HG03025 (cell line): Measurements from ENCODE around the gene OR10T2.
"Not testable (repeated sequence)": the region's sequence is repeated elsewhere in the genome, so short reads cannot be mapped to it uniquely, and the experiment has no call there.

ENCODE experiments used
- ATAC-seq: cut with Tn5 transposase; IDR thresholded peaks from one replicate; pipeline ENCODE4 v1.9.1; 2021; ENCODE audit warnings: mild to moderate bottlenecking, moderate library complexity; ENCODE audit not compliant: unreplicated experiment, low FRiP score

The OR10T2 gene, protein sequence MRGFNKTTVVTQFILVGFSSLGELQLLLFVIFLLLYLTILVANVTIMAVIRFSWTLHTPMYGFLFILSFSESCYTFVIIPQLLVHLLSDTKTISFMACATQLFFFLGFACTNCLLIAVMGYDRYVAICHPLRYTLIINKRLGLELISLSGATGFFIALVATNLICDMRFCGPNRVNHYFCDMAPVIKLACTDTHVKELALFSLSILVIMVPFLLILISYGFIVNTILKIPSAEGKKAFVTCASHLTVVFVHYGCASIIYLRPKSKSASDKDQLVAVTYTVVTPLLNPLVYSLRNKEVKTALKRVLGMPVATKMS

DNA sequence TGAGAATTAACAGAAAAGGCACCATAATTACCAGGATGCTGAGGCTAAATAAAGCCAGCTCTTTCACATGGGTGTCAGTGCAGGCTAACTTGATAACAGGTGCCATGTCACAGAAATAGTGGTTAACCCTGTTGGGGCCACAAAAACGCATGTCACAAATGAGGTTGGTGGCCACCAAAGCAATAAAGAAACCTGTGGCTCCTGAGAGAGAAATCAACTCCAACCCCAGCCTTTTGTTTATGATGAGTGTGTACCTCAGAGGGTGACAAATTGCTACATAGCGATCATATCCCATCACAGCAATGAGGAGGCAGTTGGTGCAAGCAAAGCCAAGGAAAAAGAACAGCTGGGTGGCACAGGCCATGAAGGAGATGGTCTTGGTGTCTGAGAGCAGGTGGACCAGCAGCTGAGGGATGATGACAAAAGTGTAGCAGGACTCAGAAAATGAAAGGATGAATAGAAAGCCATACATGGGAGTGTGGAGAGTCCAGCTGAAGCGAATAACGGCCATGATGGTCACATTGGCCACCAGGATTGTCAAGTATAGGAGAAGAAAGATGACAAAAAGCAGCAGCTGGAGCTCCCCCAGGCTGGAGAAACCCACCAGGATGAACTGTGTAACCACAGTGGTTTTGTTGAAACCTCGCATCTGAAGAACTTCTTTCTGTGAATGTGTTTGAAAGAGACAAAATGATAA lies at the start of gene OR10T2:
Gene OR10T2, minus strand, starts transcription at position 649 of the 697 bp plus-strand sequence. Its CDS starts 0 bp downstream, at position 649.
- ATAC-seq = no peak

DNA sequence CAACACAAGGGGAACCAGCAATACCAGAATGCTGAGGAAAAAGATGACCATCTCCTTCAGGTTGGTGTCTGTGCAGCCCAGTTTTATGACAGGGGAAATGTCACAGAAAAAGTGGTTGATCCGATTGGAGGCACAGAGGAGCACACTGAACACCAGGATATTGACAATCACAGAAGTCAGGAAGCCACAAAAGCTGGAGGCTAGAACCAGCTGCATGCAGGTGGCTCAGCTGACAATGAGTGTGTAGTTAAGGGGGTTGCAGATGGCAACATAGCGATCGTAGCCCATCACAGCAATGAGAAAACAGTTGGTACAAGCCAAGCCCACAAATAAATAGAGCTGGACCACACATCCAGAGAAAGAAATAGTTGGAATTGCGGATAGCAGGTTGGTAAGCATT lies 46.1 kb upstream of the OR10T2 start:
- ATAC-seq = no peak

DNA sequence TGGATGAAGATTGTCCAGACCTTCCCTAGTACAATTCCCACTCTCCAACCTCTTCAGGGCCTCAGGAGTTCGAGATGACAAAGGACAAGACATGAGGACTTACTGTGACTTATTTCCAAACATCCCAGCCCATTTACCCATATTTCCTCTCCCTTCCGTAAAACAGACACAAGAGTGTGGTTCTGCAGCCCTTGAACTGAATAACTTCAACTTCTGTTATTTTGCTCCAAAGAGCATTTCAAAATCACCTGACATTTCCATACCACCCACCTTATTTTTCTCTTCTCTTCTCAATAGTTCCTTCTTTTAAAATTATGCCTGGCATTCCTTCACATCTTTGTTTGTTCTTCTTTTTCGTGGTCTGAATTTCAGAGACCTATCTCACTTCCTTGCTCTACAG lies 35.5 kb upstream of the OR10T2 start:
- no peak for ATAC-seq

DNA sequence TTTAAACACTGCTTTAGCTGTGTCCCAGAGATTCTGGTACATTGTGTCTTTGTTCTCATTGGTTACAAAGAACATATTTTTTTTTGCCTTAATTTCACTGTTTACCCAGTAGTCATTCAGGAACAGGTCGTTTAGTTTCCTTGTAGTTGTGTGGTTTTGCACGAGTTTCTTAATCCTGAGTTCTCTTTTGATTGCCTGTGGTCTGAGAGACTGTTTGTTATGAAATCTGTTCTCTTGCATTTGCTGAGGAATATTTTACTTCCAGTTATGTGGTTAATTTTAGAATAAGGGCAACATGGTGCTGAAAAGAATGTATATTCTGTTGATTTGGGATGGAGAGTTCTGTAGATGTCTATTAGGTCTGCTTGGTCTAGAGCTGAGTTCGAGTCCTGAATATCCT lies 30.9 kb upstream of the OR10T2 start:
- not testable (repeated sequence) for ATAC-seq

DNA sequence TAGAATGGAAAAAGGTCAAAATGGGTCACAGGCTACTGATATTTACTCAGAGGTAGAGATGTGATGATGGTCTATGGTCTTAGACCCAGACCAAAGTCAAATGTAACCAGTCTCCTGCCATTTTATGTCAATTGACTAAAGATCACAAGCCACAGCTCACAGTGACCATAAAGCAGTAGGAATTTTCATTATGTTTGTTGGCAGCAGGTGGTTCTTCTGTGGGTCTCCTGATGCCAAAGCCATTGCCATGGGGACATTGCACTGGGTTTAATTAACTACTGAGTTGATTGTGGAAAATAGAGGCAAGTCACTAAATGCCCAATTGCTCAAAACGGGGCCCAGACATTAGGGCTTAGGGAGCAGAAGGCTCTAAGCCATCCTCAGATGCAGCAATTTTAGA lies 26.9 kb upstream of the OR10T2 start, which contains the start of gene OR10K2:
Gene OR10K2, minus strand, starts transcription at position 101 of the 400 bp plus-strand sequence. CDS start 5,371 bp downstream, outside the sequence.
- no peak for ATAC-seq

DNA sequence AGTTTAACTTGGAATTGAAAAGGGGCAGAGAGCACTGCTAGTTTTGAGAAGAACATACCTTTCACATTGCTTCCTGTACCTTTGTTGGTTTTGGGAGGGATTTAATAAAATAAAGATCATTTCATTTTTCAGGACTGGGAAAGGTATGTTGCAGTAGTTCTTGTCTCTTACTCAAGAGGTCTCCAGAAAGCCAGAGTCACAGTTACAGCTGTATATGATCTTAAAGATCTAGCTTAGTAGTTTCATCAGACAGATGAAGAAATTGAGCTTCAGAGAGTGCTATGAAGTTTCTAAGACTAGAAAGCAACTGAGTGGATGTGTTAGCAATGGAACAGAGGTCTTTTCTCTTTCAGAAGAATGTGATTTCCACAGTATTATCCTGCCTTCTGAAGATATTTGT lies 25.8 kb upstream of the OR10T2 start:
- ATAC-seq = no peak

DNA sequence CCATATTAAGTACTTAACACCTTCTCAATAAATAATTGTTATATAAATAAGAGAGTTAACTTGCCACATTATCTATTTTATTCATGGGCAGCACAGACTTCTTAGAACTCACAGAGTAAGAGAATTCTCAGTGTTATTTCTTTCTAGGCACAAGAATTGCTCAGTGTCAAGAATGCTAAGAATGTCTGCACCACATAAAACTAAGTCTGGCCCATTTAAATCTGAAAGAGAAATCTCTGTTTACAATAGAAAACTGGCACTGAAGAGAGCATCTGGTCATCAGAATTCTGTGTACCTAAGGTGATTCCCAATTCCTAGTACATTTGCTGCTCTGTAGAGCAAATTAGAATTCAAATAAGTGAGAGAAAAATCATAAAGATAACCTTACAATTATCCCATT lies 22.9 kb upstream of the OR10T2 start:
- ATAC-seq = no peak

DNA sequence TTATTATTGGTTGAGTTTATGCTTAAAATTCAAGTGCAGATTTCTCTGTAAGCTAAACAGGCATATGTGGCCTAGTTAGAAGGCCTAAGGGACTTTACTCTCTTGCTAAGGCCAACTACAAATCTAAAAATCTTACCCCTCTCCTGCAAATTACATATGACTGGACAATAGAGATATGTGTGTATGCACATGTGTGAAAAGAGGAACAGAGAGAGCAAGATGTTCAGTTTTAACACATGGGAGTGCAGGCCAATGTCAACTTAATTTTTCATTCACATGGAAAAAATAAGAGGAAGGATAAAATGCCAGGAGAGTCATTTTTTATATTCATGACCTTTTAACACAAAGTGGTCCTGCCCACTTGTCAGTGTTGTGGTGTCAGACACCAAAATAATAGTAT lies 18.3 kb upstream of the OR10T2 start:
- no peak for ATAC-seq

DNA sequence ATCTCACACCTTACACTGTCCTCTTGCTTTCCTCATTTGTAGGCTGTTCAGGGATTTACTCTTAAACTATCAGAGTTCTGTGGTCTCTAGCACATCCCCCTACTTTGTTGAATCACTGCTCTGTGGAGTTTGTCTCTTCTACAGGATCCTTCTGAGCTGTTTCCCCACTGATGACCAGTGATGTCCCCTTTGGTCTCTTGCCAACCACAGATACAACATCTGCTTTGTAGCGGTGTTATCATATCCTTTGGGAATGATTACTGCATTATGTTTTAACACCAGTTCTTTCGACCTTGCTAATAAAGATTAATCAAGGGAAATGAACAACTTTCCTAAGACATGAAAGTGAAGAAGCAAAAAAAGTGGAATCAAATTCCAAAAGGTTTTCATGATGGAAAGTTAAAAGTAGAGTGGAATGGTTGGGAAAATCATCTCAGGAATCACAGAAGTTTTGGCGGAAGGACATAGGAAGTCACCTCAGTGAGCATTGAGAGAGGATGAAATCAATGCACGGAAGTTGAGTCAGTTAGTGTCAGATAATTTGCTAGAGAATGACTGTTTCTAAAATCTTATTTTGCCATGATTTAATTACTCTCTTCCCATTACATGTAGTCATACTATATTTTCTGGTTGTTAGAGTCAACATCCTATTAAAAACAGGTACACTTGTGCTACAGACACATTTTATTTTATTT lies 15.5 kb upstream of the OR10T2 start:
- no peak for ATAC-seq

DNA sequence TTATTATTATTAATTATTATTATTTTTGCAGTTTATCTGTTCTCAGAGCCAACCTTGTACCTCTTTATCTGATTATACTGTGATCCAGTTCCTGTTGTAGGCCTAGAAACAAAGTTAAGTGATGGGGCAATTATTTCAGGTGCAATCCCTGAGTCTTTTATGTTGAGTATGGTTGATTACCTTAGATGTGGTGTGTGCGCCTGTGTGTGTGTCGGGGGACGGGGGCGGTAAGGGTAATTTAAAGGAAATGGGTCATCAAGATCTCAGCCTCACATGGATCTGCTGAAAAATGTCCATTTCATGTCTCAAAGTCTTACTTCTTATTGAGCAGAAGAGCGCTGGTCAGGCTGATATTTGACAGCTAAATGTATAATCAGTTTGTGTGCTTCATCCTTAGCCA lies 7.8 kb upstream of the OR10T2 start:
- ATAC-seq = no peak

DNA sequence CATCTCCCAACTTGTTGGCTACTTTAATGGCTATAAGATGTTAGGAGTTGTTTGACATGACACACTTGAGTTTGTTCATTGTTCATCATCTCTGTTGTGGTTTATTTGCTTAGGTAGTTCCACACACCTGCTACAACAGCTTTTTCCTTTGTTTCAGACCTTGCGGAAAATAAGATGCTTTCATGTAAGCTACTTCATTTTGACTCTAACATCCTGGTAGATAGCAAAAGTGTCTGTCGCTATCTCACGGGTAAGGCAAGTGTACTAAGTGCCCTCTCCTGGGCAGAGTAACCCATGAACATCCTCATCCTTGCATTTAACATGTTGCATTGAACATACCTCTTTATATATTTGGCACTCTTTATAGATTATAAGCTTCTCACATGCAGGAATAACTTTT lies 1.6 kb upstream of the OR10T2 start:
- no peak for ATAC-seq

DNA sequence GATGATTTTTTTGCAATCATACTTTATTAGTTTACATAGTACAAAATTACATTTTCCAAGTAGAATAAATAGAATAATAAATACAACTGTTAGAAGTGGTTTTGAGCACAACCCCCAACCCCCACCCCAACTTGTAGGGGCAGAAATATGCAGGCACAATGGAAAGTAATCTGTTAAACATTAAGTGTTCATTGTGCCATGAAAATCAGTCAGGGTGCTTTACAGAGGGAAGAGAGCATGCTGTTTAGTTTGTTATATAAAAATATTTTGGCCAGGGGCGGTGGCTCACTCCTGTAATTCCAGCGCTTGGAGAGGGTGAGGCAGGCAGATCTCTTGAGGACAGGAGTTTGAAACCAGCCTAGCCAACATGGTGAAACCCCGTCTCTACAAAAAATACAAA lies 2.6 kb downstream of the OR10T2 start:
- no peak for ATAC-seq

DNA sequence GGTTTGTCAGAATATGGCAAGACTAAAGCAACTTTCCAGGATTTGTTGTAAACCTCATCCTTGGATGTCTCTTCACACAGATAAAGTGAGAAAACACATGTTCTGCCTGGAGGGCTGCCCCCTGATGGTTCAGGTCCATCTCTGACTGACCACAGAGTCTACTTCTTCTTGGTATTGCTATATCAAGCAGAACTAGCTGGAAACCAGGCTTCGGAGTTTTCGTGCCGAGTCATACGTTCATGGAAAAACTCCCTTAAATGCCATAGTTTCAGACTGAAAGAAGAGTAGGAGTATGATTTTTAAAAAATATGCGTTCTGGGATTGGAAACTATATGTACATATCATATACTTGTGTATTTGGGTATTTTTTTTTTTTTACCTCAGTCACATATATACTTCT lies 5.8 kb downstream of the OR10T2 start:
- ATAC-seq = no peak

DNA sequence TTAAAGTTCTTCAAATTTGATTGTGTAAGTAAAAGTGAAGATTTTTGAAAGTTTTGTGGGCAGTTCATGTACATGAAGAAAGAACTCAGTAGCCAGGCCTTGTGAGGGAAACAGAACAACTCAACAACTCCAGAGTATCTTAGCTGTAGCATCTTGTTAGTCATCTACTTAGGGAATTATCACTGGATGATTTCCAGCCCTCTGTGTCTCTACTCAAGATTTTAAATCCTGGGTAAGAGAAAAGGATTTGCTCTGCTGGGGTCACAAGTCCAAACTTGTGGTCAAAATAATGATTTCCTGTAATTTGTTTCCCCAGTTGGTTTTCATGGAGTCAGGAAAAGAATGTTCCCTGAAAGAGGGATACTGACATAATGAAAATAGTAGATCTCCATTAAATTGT lies 8.2 kb downstream of the OR10T2 start:
- ATAC-seq = no peak

DNA sequence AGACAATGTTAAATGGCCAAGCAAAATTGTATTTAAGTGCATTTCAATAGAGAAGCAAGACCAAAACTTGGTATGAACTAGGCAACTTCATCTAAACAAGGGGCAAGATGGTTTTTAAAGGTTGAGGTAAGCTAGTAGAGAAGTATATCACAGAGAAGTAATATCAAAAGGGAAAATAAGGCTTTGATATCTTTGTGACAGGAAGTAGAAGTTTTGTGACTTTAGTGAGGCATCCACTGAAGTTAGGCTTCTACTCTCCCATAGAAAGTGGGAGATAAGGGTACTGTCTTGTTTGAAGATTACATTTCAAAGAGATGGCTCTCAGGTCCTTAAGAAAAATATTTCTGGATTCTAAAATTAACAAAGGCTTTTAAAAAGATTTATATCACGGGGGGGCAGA lies 8.9 kb downstream of the OR10T2 start:
- ATAC-seq = no peak

DNA sequence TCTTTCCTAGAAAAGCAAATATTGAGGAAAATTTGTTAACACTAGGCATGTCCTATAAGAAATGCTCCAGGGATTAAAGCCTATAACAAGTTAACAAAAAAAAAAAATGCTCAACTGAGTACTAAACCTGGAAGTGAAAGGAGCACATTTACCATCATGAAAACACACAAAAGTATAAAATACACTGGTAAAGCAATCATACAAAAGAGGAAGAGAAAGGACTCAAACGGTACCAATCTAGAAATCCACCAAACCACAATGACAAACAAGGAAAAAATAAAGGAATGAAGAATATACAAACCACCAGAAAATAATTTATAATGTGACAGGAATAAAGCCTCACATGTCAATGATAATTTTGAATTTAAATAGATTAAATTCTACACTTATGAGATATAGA lies 24.4 kb downstream of the OR10T2 start:
- no peak for ATAC-seq

DNA sequence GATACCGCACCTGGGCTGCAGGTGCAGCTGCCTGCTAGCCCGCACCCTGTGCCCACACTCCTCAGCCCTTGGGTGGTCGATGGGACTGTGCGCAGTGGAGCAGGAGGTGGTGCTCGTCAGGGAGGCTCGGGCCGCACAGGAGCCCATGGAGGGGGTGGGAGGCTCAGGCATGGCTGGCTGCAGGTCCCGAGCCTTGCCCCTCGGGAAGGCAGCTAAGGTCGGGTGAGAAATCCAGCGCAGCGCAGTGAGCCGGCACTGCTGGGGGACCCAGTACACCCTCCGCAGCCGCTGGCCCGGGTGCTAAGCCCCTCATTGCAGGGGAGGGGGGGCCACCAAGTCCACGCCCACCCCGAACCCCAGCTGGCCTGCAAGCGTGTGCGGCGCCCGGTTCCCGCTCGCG lies 25.2 kb downstream of the OR10T2 start:
- ATAC-seq = not testable (repeated sequence)

DNA sequence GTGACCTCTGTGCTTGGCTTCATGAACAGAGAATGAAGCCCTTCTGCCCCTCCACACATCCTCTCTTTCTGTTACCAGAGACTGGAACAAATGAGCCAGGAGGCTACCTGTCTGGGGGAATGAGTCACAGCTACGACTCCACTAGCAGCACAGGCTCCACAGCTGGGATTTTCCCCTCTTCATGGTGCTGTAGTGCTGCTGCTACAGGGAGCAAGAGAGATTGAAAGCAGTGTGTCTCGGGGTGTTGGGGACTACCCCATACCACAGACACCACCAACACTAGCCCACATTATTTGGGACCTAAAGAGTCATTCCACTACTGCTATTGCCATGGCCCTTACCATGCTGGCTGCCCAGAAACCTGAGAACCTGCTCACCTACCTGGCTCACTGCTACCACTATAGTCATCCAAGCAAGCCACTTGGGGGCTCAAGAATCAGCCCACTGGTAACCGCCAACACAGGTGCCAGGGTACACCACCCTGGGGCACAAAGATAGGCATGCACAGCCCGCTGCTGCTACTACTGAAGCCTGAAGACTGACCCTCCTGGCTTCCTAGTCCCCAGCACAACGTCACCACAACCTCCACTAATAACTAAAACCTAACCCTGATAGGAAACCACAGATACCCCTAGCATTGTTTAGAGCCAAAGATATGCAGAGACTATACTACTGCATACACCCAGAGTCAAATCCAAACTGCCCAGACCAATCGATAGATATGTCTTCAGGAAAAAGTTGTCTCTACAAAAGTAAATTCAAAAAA lies 27.9 kb downstream of the OR10T2 start:
- peak; percentile 85 for ATAC-seq

DNA sequence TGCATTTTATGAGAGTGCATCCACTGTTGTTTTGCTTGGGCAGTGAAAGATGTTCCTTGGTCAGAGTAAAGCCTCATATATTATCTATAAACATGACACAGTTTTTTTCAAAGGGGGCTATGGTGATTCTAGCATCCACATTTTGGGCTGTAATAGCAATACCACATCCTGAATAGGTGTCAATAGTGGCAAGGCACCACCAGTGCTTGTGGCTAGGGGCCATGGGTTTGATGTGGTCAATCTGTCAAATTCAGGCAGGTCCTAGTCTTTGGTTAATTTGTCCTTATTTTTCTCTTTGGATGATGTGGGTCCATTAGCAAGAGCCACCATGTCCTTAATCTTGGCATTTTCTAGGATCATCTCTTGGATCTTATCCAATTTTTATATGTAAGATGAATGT lies 32.5 kb downstream of the OR10T2 start:
- ATAC-seq = no peak

DNA sequence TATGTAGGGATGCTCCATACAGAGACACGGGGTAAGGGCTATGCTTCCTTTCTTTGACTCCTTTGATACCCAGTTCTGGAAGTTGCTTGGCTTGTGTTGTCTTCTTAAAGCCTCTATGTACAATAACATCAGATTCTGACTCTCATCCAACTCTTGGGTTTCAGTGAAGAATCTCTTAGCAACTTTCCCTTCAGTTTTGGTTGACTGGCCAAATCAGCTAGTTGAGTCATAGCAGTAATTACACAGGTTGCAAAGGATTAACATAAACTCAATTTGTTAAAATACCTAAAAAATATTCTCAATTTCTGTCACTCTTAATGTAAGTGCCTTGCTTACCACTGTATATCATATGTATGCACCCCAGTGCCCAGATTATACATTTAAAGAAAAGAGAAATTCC lies 36.3 kb downstream of the OR10T2 start:
- ATAC-seq = no peak

DNA sequence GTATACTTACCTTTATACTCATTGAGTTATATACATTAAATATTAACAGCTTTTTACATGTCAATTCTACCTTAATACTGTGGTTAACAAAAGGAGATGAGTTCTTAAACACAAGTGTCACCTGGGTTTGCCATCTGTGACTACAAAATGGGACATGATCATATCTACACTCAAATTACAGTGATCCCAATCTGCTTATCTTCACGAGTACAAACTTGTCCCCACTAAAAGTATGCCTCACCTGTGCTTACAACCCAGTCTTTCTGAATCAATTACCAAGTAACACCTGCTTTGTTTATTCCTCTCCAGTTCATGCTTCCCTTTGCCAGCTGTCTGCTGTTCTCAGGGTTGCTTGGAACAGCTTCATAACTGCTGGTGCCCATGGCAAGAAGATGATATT lies 36.8 kb downstream of the OR10T2 start:
- ATAC-seq = no peak
